SK-N-SH (cell line): ENCODE results near the gene SNTG2. TPM values are rescaled to one million over a fixed set of nuclear protein-coding genes. Genes with fewer than 3 reads are reported as not detected.

Source experiments
- CTCF ChIA-PET: fragments of 300-600, 350-600 bp; formaldehyde crosslinking; extraction: SDS; loops from one replicate; lab custom pipeline; 2021; lab: Yijun Ruan, JAX
- POLR2A ChIA-PET: fragments of 350-600 bp; sonication (Branson Sonifier 250); formaldehyde crosslinking; extraction: SDS; loops from one replicate; lab custom pipeline; 2020; ENCODE audit warnings: antibody characterized with exemption, inconsistent platforms; lab: Yijun Ruan, JAX
- DNase-seq: peaks from one replicate; pipeline ENCODE4 v3.0.0; 2012
- H2AFZ ChIP-seq: fragments of 200-600 bp; sonication (generic); 2 replicates; pipeline ENCODE4 v1.8.1; 2016; ENCODE audit warnings: antibody characterized with exemption, mild to moderate bottlenecking, low read depth
- H3F3A ChIP-seq: fragments of 200-600 bp; sonication (generic); replicated peaks from 2 replicates; pipeline ENCODE3; 2016; ENCODE audit warnings: antibody characterized with exemption, mild to moderate bottlenecking; ENCODE audit not compliant: insufficient read depth
- H3K27ac ChIP-seq, 2 experiments: fragments of 200-500 bp in 1 of 2; fragments of 200-600 bp in 1 of 2; sonication (Bioruptor generic) in 1 of 2; sonication (generic), shearing (Covaris generic) in 1 of 2; 2 replicates each; pipeline versions ENCODE4 v1.5.1 to v1.6.1; 2014 to 2016; ENCODE audit warnings: low read depth in 2 of 2, inconsistent platforms in 1 of 2, low read length in 1 of 2, mild to moderate bottlenecking in 1 of 2, mixed read lengths in 1 of 2
- H3K27me3 ChIP-seq: fragments of 200-600 bp; sonication (generic), shearing (Covaris generic); 2 replicates; pipeline ENCODE4 v1.6.1; 2016; ENCODE audit warnings: mixed run types; ENCODE audit not compliant: insufficient read depth
- H3K36me3 ChIP-seq, 2 experiments: fragments of 200-500 bp in 1 of 2; fragments of 200-600 bp in 1 of 2; sonication (Bioruptor generic) in 1 of 2; sonication (generic) in 1 of 2; replicated peaks in 1 of 2; 2 replicates each; pipeline versions ENCODE3 to v1.5.1; 2014 to 2016; ENCODE audit warnings: low read length in 1 of 2, mild to moderate bottlenecking in 1 of 2; ENCODE audit not compliant: insufficient read depth in 2 of 2, control insufficient read depth in 1 of 2
- H3K4me1 ChIP-seq, 2 experiments: fragments of 200-500 bp in 1 of 2; fragments of 200-600 bp in 1 of 2; sonication (Bioruptor generic) in 1 of 2; sonication (generic), shearing (Covaris generic) in 1 of 2; 2 replicates each; pipeline versions ENCODE4 v1.5.1 to v1.6.1; 2014 to 2016; ENCODE audit warnings: low read depth in 1 of 2, low read length in 1 of 2, mixed run types in 1 of 2; ENCODE audit not compliant: insufficient read depth in 2 of 2, control insufficient read depth in 1 of 2
- H3K4me2 ChIP-seq: fragments of 200-600 bp; sonication (generic), shearing (Covaris generic); 2 replicates; pipeline ENCODE4 v1.6.1; 2017; ENCODE audit warnings: mixed run types
- H3K4me3 ChIP-seq, 2 experiments: fragments of 200-500 bp in 1 of 2; fragments of 200-600 bp in 1 of 2; sonication (Bioruptor generic) in 1 of 2; sonication (generic), shearing (Covaris generic) in 1 of 2; 2 replicates each; pipeline versions ENCODE4 v1.5.1 to v1.8.1; 2014 to 2016; ENCODE audit warnings: low read depth in 2 of 2, inconsistent platforms in 1 of 2, low read length in 1 of 2, mild to moderate bottlenecking in 1 of 2, mixed read lengths in 1 of 2, moderate library complexity in 1 of 2
- H3K79me2 ChIP-seq: fragments of 200-600 bp; sonication (generic); 2 replicates; pipeline ENCODE4 v1.8.1; 2017; ENCODE audit warnings: mild to moderate bottlenecking; ENCODE audit not compliant: insufficient read depth
- H3K9ac ChIP-seq: fragments of 200-600 bp; sonication (generic); 2 replicates; pipeline ENCODE4 v1.6.1; 2017; ENCODE audit warnings: mixed run types
- H3K9me2 ChIP-seq: fragments of 200-600 bp; sonication (generic); 2 replicates; pipeline ENCODE4 v1.6.1; 2017; ENCODE audit warnings: mixed run types
- H3K9me3 ChIP-seq: fragments of 200-600 bp; sonication (generic); 2 replicates; pipeline ENCODE4 v1.6.1; 2017; ENCODE audit warnings: mixed run types, mild to moderate bottlenecking, moderate library complexity
- H4K20me1 ChIP-seq: fragments of 200-600 bp; sonication (generic); 2 replicates; pipeline ENCODE4 v1.6.1; 2017; ENCODE audit warnings: mild to moderate bottlenecking, mixed run types; ENCODE audit not compliant: insufficient read depth
- CHD2 ChIP-seq: fragments of 150-350 bp; IDR thresholded peaks from 2 replicates; pipeline ENCODE4 v1.6.1; 2018; ENCODE audit warnings: low read length; ENCODE audit not compliant: partially characterized antibody
- ELF1 ChIP-seq: IDR thresholded peaks from 2 replicates; pipeline ENCODE4 v1.4.0; 2012
- EP300 ChIP-seq, 2 experiments: IDR thresholded peaks; 2 replicates each; pipeline versions ENCODE4 v1.4.0 to v1.6.1; 2012; ENCODE audit warnings: borderline replicate concordance in 1 of 2, low read depth in 1 of 2, low read length in 1 of 2
- EZH2phosphoT487 ChIP-seq: fragments of 200-600 bp; sonication (generic); IDR thresholded peaks from 2 replicates; pipeline ENCODE4 v1.6.1; 2017; ENCODE audit warnings: low read depth, mixed run types, mild to moderate bottlenecking, antibody characterized with exemption, moderate library complexity, borderline replicate concordance
- FOXJ3 ChIP-seq: sonication (generic); formaldehyde crosslinking; IDR thresholded peaks from 2 replicates; pipeline ENCODE4 v1.5.1; 2020; ENCODE audit warnings: mild to moderate bottlenecking, missing genetic modification reagents
- FOXM1 ChIP-seq: IDR thresholded peaks from 2 replicates; pipeline ENCODE4 v1.4.0; 2012; ENCODE audit warnings: low read depth, mild to moderate bottlenecking
- GABPA ChIP-seq: IDR thresholded peaks from 2 replicates; pipeline ENCODE4 v1.4.0; 2012; ENCODE audit warnings: low read depth, mild to moderate bottlenecking
- MAX ChIP-seq: IDR thresholded peaks from 2 replicates; pipeline ENCODE4 v1.4.0; 2012; ENCODE audit warnings: low read depth
- MEF2A ChIP-seq: IDR thresholded peaks from 2 replicates; pipeline ENCODE4 v1.4.0; 2012; ENCODE audit warnings: low read depth, borderline replicate concordance
- MXI1 ChIP-seq: IDR thresholded peaks from 2 replicates; pipeline ENCODE4 v1.6.1; 2012; ENCODE audit warnings: mild to moderate bottlenecking, low read depth, low read length, improper control_type of control experiment
- NFIC ChIP-seq: IDR thresholded peaks from 2 replicates; pipeline ENCODE4 v1.4.0; 2012; ENCODE audit warnings: borderline replicate concordance
- RFX5 ChIP-seq: IDR thresholded peaks from 2 replicates; pipeline ENCODE4 v1.6.1; 2012; ENCODE audit warnings: mild to moderate bottlenecking, improper control_type of control experiment, low read length
- RXRA ChIP-seq: IDR thresholded peaks from 2 replicates; pipeline ENCODE4 v1.4.0; 2012; ENCODE audit warnings: low read depth, mild to moderate bottlenecking, borderline replicate concordance
- SIN3A ChIP-seq: IDR thresholded peaks from 2 replicates; pipeline ENCODE4 v1.6.1; 2012; ENCODE audit warnings: low read depth, mild to moderate bottlenecking, low read length, moderate library complexity, borderline replicate concordance
- SMC3 ChIP-seq: IDR thresholded peaks from 2 replicates; pipeline ENCODE4 v1.6.1; 2012; ENCODE audit warnings: low read depth, low read length, improper control_type of control experiment
- TCF12 ChIP-seq: IDR thresholded peaks from 2 replicates; pipeline ENCODE4 v1.4.0; 2012
- USF1 ChIP-seq: IDR thresholded peaks from 2 replicates; pipeline ENCODE4 v1.4.0; 2012; ENCODE audit warnings: low read depth, borderline replicate concordance
- ZBTB33 ChIP-seq: IDR thresholded peaks from 2 replicates; pipeline ENCODE4 v1.4.0; 2012; ENCODE audit warnings: low read depth, borderline replicate concordance
- WGBS: methylation state at CpG from one replicate; pipeline ENCODE4 v1.1.6; 2017; ENCODE audit warnings: low lambda C conversion rate; 5-methylcytosine and 5-hydroxymethylcytosine counted together
- polyA plus RNA-seq, 3 experiments: library from polyadenylated mRNA; depleted of rRNA; stranded (reverse); fragments of >200 nt; gene quantifications; 2 replicates each; pipeline ENCODE4 v1.2.3, GENCODE V29; 2012

SNTG2 gene
- polyA plus RNA-seq (2012; rRNA removed) = not detected in 2 replicates
- not detected in 2 replicates for polyA plus RNA-seq (2012; cell fraction: cytosol; rRNA removed)
- not detected in 2 replicates for polyA plus RNA-seq (2012; cell fraction: nucleus; rRNA removed)

- TF ChIP-seq NFIC (no peak), FOXJ3 (CRISPR knock-in tag) (no peak), ZBTB33 (no peak), MXI1 (no peak; the same call in 1 of the 2 replicates), EZH2phosphoT487 (no peak), FOXM1 (no peak), RFX5 (no peak), EP300 (IDR thresholded peaks at IDR 0.05; ENCODE audit: borderline replicate concordance in 1 of 2, low read depth in 1 of 2, low read length in 1 of 2) (no peak), MEF2A (no peak), SIN3A (no peak), RXRA (no peak), ELF1 (no peak), USF1 (no peak), TCF12 (no peak), CHD2 (no peak), SMC3 (no peak), GABPA (no peak), MAX (no peak)
- Histone ChIP-seq H3K4me2 (0 out of 2 replicates have a peak within 1 kb of the TSS, but pooled peaks have one; percentile 48), H3K4me3 (peak within 1 kb of the TSS in 1 of 2 experiments; percentile 49; a peak in 2 of 4 replicates), H3K36me3 (no peaks in the 10 kb centered on the region), H3K9ac (no peak within 1 kb of the TSS), H3K9me3 (no peaks in the 10 kb centered on the region), H3K27ac (no peak within 1 kb of the TSS), H3K9me2 (no peaks in the 10 kb centered on the region), H3K79me2 (no peaks in the 10 kb centered on the region), H3K4me1 (peaks cover 0 to 6% of the 10 kb centered on the region in 2 experiments; a peak in 1 of 4 replicates), H3F3A (no peaks in the 10 kb centered on the region), H2AFZ (no peak within 1 kb of the TSS), H3K27me3 (no peaks in the 10 kb centered on the region), H4K20me1 (no peaks in the 10 kb centered on the region)
- 3% methylated on average over 27 of the region's 100 CpGs for WGBS
- DNase-seq = peak; percentile 97
- POLR2A ChIA-PET = no interaction called here
- CTCF ChIA-PET = interaction anchor here (0.6 to 5.9 kb wide), 12 partner anchors 11 to 1464 kb away, joined by 3 to 65 read pairs (median 3); no protein-coding TSS in a partner anchor
Observed at GRCh38 chr2:950080-950966, at the start of gene SNTG2. Gene SNTG2 (plus strand): TSS chr2:950849. CDS start chr2:950997, 148 bp downstream.
